Activated CD4-positive, alpha-beta T cell treated with anti-CD3 and anti-CD28 coated beads, Interleukin-2, amount 50 U/mL, for 16 hours (primary cell): ENCODE results near the gene CCL16.
A peak's percentile ranks its signal among the peaks of the same experiment; 100 is the strongest.

ENCODE experiments used
- DNase-seq: peaks from one replicate; pipeline ENCODE4 v3.0.0-alpha.2; 2020

Gene CCL16

GRCh38 chr17:35934760-35935159 lies 46.5 kb downstream of the CCL16 start:
- DNase-seq: no peak

- no peak for DNase-seq
These were observed 48.7 kb downstream of the CCL16 start for GRCh38 chr17:35932586-35932985.

DNA sequence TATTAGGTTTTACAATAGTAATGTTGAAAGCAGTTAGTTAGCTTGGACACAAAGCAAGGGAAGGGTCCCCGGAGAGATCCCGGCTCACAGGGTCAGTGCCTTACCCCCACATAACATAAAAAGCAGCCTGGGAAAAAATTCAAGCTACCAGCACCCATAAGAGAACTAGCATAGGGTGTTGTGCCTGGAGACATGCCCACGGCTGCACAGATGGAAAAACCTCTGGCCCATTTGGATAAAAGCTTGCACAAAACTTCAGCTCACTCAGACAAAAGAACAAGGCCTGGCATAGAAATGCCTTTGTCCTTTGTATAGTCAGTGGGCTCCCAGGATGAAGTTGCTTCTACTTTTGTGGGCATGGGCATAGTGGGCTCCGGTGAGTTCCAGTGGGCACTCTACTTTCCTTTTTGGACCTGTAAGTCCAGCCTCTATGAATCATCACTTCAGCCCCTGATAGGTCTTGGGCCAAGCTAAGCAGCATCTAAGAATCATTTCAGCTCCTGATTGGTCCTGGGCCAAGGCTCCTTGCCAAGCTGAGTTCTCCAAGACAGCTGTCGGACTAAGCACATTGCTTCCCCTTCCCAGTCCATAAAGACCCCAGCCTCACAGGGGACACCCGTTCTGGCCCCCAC lies 49.4 kb downstream of the CCL16 start:
- no peak for DNase-seq

DNA sequence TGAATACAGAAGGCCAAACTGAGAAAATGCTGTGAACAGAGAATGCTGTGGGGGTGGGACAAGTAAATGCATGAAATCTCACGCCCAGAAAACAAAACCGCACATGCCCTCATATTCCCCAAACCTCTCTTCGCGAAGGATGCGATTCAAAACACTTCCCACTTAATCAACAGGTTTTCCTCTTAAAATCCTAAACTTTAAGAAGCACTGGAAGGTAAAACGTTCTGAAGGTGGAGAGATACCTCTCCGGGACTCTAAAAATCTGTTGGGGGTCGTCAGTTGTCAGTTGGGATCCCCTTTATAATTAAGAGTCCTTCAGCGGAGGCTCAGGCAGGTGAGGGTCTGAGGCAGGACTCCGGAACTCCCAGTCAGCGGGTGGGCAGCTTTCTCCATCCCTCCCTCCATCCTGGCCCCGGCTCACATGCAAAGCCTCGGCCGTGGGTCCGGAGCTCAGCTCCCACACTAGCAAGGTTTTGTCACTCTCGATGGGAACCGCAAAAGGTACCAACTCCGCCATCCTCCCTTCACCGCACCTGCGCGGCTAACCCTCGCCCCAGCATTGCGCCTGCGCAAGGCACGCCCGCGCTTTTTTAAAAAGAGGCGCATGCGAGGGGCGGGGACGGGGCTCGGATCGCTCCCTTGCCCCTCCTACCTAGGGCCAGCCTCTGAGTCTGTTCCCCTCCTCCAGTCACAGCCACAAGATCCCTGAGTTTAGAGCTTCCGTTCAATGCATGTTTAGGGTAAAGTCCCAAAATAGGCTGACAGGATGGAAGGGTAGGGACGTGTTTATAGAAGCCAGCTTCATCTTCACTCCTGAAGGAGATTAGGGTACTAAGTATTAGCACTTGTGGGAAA lies 50.9 kb downstream of the CCL16 start, which contains the start of gene RDM1:
TSS of gene RDM1 (minus strand) at position 563 of the 855 bp plus-strand sequence. CDS start at position 517, 46 bp downstream.
- peak; percentile 93 for DNase-seq

DNA sequence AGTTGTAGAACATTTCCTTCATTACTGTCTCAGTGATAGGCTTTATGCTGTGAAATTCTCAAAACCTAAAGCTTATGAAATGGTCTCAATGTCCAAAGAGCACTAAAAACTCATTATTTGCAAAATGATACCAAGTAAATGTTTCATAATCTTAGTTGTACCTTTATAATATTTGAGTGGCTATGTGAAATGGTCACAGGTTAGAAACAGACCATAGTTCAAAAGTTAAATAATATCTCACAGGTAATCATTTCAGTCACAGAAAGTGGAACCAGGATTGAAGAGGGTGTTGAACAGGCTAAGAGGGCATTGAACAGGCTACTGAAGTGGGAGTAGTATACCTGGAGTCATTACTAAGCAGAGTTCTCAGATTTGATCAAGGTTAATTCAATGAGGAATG lies 53.6 kb downstream of the CCL16 start:
- DNase-seq: no peak
